GM12801 (cell line): ENCODE measurements around the gene HAO2.

Source experiments
- TF ChIP-seq, protein P1 (sequence below): IDR thresholded peaks from one replicate; pipeline ENCODE4 v1.5.1; 2011; ENCODE audit warnings: control low read depth; ENCODE audit not compliant: insufficient read length; ENCODE audit errors: extremely low read depth

HAO2 gene

DNA sequence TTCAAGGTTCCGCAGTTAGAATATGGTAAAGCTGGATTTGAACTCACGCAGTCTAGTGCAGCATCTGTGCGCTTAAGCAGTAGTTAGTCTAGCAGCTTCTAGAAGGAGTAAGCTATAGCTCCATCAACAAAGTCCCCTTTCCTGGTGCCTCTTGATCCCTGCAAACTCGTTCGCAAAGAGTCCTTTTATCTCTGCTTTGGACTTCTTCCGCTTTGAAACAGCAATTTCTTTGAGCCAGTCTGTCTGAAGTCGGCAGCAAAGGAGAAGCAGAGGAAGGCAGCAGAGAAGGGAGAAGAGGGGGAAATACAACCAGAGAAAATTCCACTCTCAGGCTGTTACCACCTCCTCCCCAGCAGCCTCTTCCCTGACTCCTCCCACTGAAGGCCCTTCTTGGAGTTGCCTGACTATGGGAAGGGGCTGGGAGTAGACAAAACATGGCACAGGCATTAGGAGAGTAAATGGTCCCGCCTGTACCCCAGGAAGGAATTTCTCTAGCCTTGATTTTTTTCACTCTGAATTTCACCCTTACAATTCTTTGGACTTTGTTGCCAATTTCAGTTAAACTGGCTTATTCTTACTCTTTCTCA lies 72.2 kb downstream of the HAO2 start:
- TF ChIP-seq, protein P1, sequence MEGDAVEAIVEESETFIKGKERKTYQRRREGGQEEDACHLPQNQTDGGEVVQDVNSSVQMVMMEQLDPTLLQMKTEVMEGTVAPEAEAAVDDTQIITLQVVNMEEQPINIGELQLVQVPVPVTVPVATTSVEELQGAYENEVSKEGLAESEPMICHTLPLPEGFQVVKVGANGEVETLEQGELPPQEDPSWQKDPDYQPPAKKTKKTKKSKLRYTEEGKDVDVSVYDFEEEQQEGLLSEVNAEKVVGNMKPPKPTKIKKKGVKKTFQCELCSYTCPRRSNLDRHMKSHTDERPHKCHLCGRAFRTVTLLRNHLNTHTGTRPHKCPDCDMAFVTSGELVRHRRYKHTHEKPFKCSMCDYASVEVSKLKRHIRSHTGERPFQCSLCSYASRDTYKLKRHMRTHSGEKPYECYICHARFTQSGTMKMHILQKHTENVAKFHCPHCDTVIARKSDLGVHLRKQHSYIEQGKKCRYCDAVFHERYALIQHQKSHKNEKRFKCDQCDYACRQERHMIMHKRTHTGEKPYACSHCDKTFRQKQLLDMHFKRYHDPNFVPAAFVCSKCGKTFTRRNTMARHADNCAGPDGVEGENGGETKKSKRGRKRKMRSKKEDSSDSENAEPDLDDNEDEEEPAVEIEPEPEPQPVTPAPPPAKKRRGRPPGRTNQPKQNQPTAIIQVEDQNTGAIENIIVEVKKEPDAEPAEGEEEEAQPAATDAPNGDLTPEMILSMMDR = no peak

DNA sequence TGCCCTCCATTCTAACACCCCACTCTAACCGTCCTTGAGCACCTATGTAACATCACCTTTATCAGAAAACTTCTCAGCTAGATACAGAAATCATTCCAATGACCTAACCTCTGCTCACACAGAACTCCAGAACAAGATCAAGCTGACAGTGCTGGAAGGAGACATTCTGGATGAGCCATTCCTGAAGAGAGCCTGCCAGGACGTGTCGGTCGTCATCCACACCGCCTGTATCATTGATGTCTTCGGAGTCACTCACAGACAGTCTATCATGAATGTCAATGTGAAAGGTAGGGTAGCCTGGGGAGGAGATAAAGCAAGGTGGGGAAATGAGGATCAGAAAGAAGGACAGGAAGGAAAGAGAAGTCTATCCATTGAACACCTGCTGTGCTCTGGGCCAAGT lies 74.2 kb downstream of the HAO2 start:
- TF ChIP-seq, protein P1 = no peak
